HG03460 (cell line): ENCODE measurements around the gene XRCC2.
"Not testable (repeated sequence)": the region's sequence is repeated elsewhere in the genome, so short reads cannot be mapped to it uniquely, and the experiment has no call there.

Source experiments
- ATAC-seq: cut with Tn5 transposase; IDR thresholded peaks from one replicate; pipeline ENCODE4 v1.9.1; 2021; ENCODE audit not compliant: unreplicated experiment

XRCC2 gene

DNA sequence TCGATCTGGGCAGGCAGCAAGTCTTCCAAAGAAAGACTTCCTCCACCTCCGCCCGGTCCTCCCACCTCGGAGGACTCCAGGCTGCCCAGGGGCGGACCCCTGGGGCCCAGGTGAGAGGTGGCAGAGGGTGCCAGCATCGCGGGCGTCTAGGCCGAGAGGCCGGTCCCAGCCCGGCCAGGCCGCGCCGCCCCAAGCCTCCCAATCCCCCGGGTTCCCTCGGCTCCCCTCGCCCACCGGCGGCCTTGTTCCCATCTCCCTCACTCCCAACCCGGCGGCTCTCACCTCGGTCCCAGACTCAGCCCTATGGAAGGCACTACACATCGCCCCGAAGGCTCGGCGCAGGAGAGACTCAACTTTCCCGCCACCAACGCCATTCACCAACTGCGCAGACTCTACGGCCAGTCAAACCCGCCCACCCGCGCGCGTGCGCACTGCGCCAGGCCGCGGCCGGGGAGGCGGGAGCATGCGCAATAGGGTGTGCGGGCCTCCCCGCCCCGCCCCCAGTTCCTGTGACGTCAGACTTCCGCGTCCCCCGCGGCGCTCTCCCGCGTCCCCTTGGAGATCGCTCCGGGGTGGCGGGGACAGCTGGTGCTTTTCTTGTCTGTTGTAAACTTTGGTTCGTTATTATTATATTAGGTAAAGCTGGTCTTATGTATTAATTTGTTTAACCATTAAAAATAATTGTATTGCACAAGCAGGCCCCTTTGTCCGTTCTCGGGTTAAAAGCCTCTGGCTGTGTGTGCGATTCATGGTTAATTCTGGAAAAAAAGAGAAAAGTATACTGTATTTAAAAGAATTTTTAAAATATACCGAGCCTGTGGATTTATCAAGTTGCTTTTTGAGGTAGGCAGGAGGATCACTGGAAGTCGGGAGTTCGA is at the start of gene XRCC2:
TSS of gene XRCC2 (minus strand) at position 383 of the 878 bp plus-strand sequence. CDS start at position 321, 62 bp downstream.
- peak; percentile 89 for ATAC-seq

GRCh38 chr7:152723364-152723763 is 47.4 kb upstream of the XRCC2 start:
- no peak for ATAC-seq

DNA sequence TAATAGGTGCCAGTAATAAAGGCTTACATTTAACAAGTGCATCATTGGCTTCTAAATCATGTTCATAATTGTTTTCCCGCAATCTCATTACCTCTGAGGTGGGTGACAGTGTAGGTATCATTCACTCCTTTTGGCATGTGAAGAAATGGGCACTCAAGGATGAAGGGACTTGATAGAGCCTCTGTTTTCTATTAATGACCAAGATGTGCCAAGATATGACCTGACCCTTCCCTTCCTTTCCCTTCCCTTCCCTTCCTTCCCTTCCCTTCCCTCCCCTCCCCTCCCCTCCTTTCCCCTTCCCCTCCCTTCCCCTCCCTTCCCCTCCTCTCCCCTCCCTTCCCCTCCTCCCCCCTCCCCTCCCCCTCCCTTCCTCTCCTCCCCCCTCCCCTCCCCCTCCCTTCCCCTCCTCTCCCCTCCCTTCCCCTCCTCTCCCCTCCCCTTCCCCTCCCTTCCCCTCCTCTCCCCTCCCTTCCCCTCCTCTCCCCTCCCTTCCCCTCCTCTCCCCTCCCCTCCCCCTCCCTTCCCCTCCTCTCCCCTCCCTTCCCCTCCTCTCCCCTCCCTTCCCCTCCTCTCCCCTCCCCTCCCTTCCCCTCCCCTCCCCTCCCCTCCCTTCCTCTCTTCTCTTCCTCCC is 36.6 kb upstream of the XRCC2 start:
- ATAC-seq: not testable (repeated sequence)

DNA sequence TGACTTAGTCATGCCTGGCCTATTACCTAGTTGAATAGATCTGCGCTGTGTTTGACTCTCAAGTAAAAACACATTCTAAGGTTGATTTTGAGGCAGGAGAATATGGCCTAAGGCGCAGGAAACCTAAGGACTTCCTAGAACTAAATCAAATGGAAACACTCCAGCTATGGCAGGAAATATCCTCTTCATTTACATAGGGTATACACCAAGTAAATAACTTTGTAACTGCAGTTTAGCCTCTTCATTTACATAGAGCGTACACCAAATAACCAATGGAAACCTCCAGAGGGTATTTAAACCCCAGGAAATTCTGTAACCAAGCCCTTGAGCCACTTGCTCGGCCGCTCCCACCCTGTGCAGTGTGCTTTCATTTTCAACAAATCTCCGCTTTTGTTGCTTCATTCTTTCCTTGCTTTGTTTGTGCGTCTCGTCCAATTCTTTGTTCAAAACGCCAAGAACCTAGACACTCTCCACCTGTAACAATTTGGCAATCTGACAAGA is 35.6 kb upstream of the XRCC2 start:
- ATAC-seq: no peak

DNA sequence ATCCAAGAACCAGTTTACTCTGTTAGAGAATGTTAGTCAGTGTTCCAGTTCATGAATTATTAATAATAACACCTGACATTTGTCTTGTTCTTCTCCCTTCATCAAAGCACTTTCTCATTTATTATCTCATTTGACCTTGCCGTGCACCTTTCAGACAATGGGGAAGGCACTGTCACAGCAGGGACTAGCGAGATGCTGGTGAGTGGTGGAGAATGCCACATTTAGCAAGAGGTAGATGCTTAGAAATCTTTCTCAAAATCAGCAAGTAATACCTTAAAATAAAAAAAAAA is 34.2 kb upstream of the XRCC2 start:
- no peak for ATAC-seq

GRCh38 chr7:152709287-152710152 is 33.6 kb upstream of the XRCC2 start:
- ATAC-seq: no peak

- ATAC-seq: no peak
Measured at GRCh38 chr7:152704796-152705384, 28.9 kb upstream of the XRCC2 start.

GRCh38 chr7:152699079-152699478 is 23.1 kb upstream of the XRCC2 start:
- no peak for ATAC-seq

GRCh38 chr7:152697268-152697974 is 21.5 kb upstream of the XRCC2 start:
- ATAC-seq: not testable (repeated sequence)

DNA sequence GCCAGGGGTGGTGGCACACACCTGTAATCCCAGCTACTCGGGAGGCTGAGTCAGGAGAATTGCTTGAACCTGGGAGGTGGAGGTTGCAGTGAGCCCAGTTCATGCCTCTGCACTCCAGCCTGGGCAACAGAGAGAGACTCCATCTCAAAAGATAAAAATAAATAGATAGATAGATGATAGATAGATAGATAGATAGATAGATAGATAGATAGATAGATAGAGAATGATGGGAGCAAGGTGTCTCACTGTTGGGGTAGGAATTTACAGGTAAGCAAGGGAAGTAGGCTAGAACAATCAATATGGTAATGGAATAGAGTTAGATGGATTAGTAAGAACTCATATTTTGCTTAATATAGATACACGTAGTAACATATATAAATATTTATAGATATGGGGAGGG is 16.3 kb upstream of the XRCC2 start:
- not testable (repeated sequence) for ATAC-seq

- no peak for ATAC-seq
Measured at GRCh38 chr7:152683297-152683696, 7.4 kb upstream of the XRCC2 start.

DNA sequence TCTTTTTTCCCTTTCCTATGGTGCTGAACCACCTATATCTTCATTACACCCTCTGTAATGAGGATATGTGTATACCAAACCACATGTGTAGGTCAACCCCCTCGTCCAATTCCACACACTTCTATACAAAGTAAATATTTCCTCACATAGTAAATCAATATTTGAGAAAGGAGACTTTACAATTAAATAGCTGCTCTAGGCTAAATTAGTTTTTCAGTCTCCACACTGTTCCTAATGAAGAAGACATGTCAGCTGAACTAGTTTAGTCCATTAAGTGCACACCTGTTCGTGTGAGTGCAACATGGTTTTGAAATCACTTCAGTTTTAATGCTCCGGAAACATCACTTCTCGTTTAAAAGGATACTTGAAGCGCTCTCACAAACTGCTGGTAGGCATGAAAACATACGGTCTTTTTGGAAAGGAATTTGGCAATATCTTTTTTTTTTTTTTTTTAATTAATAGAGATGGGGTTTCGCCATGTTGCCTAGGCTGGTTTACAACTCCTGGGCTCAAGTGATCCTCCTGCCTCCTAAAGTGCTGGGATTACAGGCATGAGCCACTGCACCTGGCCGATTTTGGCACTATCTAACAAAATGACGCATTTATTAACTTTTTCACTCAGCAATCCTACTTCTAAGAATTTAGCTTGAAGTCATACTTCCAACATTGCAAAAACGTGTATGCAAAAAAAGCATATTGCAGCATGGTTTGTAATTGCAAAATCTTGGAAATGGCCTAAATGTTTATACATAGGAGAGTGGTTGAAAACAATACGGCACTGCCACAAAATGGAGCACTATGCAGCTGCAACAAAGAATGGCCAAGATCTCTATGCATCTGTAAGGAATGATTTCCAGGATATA is 2.1 kb upstream of the XRCC2 start:
- no peak for ATAC-seq

DNA sequence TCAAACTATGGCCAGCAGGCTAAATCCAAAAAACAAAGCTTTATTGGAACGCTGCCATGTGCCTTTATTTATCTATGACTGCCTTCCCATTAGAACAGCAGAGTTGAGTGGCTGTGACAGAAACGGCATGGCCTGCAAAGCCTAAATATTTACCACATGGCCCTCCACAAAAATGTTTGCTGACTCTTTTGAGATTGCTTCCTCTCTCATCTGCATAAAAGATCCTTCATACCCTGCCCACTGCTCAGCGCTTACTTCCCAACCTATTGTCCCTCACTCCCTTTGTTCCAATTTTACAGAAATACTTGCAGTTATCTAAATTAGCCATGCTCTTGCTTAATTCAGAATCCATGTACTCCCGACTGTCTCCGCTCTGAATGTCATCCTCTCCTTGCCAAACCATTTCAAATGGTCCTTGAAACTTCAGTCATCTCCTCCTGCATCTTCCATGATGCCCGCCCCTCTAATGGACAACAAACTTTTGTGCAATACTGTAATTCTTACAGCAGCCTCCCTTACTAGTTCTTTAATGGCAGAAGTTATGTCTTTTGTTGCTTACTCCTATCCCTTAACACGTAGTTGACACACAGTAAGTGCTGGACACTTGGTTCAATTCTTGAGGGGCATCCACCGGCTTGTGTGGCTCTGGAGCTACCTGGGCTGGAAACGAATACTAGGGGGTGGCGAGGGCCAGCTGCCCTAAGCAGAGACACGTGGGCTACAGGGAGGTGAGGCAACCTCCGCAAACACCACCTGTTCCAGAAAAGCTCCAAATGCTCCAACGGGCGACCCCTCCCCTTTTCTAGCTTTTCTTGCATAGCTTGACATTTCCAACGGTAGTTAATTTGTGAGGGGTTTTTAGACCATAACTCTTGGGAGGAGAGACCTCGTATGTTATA is 832 bp downstream of the XRCC2 start:
- peak; percentile 32 for ATAC-seq

GRCh38 chr7:152673897-152674296 is 2.0 kb downstream of the XRCC2 start:
- ATAC-seq: no peak

GRCh38 chr7:152672626-152673025 is 3.3 kb downstream of the XRCC2 start:
- no peak for ATAC-seq

DNA sequence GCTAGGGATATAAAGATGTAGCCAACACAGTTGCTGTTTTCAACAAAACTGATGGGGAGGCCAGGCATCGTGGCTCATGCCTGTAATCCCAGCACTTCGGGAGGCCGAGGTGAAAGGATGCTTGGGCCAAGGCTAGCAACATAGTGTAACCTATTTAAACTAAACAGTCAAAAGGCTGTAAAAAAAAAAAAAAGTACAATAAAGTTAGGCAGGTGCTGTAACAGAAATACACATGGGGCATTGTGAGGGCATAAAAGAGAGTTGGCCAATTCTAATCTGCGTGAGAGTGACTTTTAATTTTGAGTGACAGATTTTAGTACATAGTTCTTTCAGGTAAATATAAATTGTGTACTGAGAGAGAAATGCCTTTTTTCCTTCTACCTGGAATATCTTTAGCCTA is 6.2 kb downstream of the XRCC2 start:
- no peak for ATAC-seq

GRCh38 chr7:152668975-152669374 is 7.0 kb downstream of the XRCC2 start:
- ATAC-seq: no peak

DNA sequence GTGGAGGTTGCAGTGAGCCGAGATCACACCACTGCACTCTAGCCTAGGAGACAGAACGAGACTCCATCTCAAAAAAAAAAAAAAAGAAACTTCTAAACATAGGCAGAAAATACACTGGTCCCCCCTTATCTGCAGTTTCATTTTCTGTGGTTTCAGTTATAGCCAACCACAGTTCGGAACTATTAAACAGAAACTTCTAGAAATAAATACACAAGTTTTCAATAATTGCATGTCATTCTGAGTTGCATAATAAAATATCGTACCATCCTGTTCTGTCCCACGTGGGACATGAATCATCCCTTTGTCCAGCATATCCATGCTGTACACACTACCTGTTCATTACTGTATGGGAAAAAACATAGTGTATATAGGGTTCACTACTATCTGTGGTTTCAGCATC is 8.0 kb downstream of the XRCC2 start:
- no peak for ATAC-seq
